A204.1 (cell line): ENCODE results near the gene GAS6.
"Not testable (repeated sequence)": the region's sequence is repeated elsewhere in the genome, so short reads cannot be mapped to it uniquely, and the experiment has no call there.

ENCODE experiments used
- FAIRE-seq: peaks from 2 replicates; lab custom pipeline; 2012; peaks lifted over from hg19 to GRCh38; lab: Jason Lieb, UNC

Gene GAS6

GRCh38 chr13:113867913-113868312 is 4.0 kb upstream of the GAS6 start:
- not testable (repeated sequence) for FAIRE-seq

DNA sequence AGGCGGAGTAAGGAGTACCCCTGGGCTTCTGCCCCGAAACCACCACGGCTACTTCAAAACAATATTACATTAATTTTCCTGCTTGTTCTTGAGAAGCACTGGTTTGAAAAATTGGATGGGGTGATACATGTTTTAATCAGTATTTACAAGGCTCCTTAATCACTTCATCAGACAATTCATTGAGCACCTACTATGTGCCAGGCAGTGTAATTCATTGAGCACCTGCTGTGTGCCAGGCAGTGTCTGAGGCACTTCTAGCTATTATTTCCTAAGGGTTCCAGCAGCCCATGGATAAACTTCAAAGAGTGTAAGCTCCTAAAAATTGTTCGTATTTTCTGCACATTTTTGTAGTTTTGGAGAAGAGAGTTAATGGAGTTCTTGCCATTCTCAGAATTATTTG is 1.6 kb upstream of the GAS6 start:
- FAIRE-seq = no peak

GRCh38 chr13:113864273-113864890 is 506 bp upstream of the GAS6 start:
- FAIRE-seq = no peak

DNA sequence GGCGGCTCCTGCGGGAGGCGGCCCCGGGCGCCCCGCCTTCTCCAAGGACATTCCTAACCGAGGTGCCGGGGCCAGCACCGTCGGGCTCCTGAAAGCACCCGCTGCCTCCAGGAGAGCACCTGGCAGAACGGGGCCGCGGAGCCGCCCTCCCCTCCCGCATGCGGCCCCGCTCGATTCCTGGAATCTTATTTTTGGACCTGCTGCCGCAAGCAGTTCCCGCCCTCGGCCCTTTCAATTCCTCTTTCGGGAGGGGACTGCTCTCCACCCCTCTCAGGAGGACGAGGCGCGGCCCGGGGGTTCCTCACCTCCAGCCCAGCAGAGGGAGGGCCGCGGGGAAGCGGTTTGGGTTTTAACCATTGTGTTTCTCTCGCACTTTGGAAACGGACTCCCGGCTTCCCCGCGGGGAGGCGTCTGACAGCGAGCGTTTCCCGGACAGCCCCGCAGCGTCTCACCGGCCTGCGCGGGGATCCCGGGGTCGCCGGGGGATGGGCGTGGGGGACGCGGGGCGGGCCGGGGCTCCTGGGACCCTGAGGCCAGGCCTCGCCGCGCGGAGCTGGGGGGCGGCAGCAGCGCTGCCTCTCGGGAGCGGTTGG is 849 bp downstream of the GAS6 start:
- FAIRE-seq = no peak

DNA sequence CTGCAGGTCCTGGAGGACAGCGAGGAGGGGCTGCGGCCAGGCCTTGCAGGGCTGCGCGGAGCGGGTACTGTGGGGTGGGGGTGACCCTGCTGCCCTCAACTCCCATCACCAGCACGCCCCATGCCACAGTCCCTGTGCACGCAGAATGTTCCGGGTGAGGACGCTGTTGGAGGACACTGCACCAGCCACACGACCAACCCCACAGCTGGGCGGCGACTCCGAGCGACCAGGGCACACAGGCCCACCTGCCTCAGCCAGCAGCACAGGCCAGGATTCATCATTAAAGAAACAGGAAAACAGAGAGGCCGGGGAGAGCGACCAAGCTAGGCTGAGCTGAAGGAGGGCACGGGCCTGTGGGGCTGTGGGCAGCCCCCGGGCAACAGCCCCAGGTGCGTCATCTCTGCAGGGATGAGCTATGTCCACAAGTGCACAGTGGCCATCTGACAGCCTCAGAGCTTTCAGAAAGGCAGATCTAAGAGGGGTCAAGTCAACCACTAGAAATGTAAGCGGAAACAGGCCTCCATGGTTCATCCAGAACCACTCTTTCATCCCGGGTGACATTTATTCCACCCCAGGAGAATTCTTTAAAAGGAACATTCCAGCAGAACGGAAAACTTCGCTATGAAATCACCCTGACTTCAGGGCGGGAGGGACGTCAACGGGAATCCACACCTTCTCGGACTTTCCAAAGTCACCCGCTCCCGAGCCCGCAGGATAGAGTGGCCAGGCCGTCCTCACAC is 1.5 kb downstream of the GAS6 start:
- no peak for FAIRE-seq

DNA sequence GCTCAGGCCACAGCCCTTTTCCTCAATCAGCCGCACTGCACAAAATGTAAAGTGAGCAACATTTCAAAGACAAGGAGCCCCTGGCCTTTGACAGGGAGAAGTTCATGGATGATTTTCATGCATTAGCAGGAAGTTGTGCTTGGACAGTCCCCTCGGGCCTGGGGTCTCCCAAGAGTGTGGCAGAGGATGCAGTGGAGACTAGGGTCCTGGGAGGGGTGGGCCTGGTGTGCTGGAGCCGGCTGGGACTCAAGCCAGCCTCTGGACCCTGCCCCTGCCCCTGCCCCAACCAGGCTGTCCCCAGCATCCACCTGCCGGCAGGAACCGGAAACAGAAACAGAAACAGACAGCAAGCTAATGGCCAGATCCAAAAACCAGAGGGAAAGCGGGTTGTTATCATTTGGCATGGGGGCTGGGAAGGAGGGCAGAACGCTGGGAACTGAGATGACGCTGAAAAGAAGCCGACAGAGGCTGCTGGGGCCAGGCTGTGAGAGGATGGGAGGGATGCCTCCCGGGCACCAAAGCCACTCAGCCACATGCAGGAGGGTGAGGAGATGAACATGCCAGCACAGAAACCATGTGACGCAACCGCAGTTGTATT is 2.3 kb downstream of the GAS6 start:
- no peak for FAIRE-seq

- no peak for FAIRE-seq
These were observed 3.0 kb downstream of the GAS6 start for GRCh38 chr13:113860665-113861432.

DNA sequence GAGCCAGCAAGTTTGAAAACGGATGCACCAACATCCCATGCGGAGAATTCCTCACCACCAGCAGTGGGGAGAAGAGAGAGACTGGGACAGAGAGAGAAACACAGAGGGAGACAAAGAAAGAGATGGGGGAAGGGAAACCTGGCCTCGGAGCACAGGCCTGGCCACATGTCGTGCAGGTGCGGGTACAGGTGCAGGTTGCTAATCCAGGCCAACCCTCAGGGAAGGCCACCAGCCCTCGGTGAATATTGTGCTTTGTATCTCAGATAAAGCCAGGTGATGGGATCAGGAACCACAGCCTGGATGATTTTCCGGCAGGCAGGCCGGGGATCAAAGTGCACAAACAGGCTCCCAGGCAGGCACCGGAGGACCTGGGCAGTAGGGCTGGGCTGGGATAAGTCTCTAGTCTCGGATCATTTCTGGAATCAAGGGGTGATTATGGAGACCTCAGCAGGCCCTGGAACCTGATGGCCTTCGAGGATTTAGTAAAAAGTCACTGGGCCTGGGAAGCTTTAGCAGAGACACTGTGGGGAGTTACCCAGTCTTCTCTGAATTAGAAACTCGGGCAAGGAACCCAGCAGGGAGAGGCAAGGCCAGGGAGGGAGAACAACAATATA is 3.7 kb downstream of the GAS6 start:
- FAIRE-seq = no peak

- FAIRE-seq = no peak
These were observed 4.4 kb downstream of the GAS6 start for GRCh38 chr13:113859311-113860050.

- FAIRE-seq = no peak
These were observed 6.2 kb downstream of the GAS6 start for GRCh38 chr13:113857531-113858195.

DNA sequence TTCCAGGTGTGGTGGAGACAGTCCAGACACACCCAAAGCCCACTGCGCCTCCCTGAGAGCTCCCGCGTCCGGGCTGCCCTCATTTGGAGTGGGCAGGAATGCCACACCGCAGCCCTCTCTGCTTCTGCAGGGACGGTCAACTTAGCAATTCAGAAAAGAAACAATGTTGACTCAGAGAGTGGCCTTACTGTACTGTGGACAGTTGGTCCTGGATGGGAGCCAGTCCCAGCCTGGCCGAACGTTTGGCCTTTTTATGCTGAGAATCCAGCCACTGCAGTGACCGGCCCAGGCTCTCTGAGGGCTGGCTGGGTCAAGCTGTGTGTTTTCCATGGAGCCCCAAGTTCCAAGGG is 7.2 kb downstream of the GAS6 start:
- FAIRE-seq = no peak

DNA sequence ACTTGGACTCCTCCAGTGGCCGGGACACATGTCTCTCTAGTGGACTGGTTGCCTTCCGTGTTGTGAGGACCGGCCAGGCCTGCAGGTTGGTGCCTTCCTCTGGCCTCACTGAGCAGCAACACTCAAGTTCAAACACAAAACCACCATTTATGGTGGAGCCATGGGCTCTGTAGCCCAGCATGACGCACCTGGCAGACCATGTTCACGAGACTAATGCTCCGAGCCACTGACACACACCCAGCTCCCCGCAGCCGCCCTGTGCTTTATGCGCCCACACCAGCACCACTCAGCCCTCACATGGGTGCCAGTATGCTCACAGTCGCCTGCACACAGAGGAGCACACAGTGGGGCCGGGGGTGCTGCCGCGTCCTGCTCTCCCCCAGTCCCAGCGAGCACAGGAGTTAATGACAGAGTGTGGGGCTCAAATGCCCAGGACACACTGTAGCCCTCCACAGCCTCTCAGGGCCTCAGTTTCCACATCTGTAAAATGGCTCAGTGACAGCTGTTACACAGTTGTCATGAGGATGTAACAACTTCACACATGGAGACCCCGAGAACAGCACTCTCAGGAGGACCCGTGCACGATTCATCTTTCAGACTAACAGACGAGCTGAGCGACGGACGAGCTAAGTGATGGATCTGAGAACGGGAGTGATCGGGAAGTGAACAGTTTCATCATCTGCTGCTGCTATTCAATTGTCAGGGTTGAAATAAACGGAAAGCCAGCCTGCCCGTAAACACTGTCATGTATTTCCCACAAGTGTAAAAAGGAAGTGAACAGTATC is 7.8 kb downstream of the GAS6 start:
- FAIRE-seq = no peak

DNA sequence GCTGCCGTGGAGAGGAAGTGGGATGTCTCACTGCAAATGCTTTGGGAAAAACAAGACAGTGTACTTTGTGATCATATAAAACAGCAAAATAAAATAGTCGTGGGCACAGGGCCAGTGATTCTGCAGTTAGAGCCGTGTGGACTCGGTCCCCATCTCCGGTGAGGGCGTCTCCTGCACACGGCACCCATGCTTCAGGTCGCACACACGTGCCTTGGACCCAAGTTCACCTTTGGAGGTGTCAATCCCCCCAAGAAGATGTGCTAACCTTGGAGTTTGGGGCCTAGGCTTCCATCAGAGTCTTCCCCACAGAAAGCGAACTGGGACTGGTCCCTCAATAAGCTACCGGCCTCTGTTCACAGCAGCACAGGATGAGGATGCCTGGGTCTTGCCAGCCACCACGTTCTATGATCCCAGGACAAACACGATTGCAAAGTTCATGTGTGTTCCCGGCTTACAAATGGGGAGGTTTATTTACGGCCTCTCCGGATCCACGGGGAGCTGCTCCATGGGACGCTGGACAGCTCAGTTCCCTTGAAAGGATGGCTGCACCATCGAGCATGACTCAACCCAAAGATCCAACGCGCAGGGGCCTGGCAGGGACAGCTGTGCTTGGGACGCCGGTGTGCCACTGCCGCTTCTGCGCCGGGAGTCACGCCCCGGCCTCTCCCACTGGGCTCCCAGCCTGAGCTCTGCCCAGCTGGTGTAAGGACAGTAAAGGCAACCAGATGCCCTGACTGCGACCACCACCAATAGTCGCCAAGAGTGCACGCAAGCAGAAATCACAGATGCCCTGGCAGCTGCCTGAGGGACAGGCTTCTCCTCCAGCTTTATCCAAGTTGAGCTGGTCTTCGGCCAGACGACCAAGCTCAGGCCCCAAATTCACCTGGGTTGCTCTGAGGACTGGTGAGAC is 8.6 kb downstream of the GAS6 start:
- FAIRE-seq = no peak

- FAIRE-seq = no peak
These were observed 9.5 kb downstream of the GAS6 start for GRCh38 chr13:113854238-113855011.

GRCh38 chr13:113853518-113854237 is 10.2 kb downstream of the GAS6 start:
- no peak for FAIRE-seq

- no peak for FAIRE-seq
These were observed 11.0 kb downstream of the GAS6 start for GRCh38 chr13:113852536-113853517.
